ENCODE measurements around the gene BRK1. TPM values are rescaled to one million over a fixed set of nuclear protein-coding genes. Genes with fewer than 3 reads are reported as not detected.

The BRK1 gene
- total and polyA plus RNA-seq, 9 of the 15 experiments (the other 6 are each of a cell fraction or from before 2014, with no cell fraction given), result 105 to 634 (median 250) TPM

- TF ChIP-seq SMARCA4 (IDR thresholded peaks at IDR 0.05) (no peak), GABPA (tag; conservative IDR thresholded peaks at IDR 0.05; ENCODE audit: low read depth) (no peak), MAX (CRISPR knock-in tag; IDR thresholded peaks at IDR 0.05) (no peak), SRSF3 (IDR thresholded peaks at IDR 0.05; ENCODE audit: insufficient read depth, low read length) (no peak), HNRNPLL (IDR thresholded peaks at IDR 0.05; ENCODE audit: low read depth, low read length, poor library complexity, severe bottlenecking) (no peak), AFF4 (CRISPR knock-in tag; IDR thresholded peaks at IDR 0.05) (no peak)
- TF ChIP-seq, protein P1, sequence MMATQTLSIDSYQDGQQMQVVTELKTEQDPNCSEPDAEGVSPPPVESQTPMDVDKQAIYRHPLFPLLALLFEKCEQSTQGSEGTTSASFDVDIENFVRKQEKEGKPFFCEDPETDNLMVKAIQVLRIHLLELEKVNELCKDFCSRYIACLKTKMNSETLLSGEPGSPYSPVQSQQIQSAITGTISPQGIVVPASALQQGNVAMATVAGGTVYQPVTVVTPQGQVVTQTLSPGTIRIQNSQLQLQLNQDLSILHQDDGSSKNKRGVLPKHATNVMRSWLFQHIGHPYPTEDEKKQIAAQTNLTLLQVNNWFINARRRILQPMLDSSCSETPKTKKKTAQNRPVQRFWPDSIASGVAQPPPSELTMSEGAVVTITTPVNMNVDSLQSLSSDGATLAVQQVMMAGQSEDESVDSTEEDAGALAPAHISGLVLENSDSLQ (IDR thresholded peaks at IDR 0.05), result no peak
These were observed 27.2 kb upstream of the BRK1 start (continued) for GRCh38 chr3:10088256-10088655.

All from K562 (cell line).